ENCODE results near the gene POC1B. TPM values are rescaled to one million over a fixed set of nuclear protein-coding genes. Genes with fewer than 3 reads are reported as not detected.

POC1B gene
- total RNA-seq, 4 donors from 2014 or later = 19.6 to 22.4 (median 20.0) TPM

DNA sequence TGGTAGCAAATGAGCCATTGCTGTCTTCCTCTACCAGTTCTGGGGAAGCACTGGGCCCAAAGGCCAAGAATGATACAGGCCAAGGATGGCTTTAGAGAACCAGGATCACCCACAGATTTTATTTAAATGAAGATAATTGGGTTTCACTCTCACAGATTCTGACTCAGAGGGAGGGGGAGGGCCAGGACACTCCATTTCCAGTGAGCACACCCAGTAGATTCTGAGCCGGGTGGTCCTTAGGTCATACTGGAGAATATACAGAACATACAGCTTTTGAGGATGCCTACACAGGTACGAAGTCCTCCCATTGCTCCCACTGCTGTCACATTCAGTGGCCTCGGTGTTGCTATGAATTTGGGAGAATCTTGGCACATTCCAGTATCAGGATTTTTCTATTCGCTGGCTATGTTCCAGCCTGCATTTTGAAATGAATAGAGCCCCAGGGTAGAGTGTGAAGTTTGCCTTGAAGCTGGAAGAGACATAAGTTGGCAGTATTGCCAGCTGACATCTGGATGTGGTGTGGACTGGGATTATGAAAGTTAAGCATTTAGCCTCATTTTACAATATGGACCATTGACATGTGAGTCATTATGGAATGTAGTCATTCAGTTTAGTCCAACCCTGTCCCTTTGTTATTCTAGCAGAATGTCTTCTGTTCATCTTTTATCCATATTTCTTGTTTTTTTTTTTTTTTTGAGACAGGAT, 45.8 kb upstream of the POC1B start:
- H3K36me3 ChIP-seq = no peaks in the 10 kb centered on the region
- H3K9me3 ChIP-seq = no peaks in the 10 kb centered on the region
- H3K27ac ChIP-seq (replicated peaks in 1 of 4) = no peak overlapping the region
- peaks cover 0 to 4% (median 0%) of the 10 kb centered on the region in 4 donors for H3K4me1 ChIP-seq
- DNase-seq (ENCODE audit: extremely low spot score) = no peak
- WGBS = 93% methylated on average over 4 of the region's 4 CpGs
- TF ChIP-seq POLR2A (IDR thresholded peaks at IDR 0.05; ENCODE audit: low read depth) (no peak), POLR2AphosphoS5 (IDR thresholded peaks at IDR 0.05) (no peak), EP300 (IDR thresholded peaks at IDR 0.05) (no peak)
- no peaks in the 10 kb centered on the region for H3K27me3 ChIP-seq
- intact Hi-C loops (cut with DNase I) = no loop called here
- H3K4me3 ChIP-seq = no peak overlapping the region

DNA sequence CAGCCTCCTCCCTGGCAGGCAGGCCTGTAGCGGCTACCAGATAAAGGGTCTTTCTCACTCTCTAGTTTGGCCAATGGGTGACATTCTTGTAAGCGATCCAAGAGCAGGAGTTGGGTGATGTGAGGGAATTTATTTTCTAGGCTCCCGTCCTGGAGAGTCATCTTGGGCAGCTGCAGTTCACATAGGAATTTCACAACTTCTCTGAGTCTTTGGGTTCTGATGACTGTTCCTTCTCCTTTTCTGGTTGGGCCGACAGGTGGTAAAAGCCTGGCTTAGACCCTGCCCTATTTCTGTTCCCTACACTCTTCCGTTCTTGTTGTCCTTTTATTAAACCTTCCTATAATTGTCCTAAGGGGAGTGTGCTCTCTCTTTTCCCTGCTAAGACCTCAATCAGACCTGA, 42.6 kb upstream of the POC1B start:
- DNase-seq (ENCODE audit: extremely low spot score) = peak; percentile 12
- Histone ChIP-seq H3K9me3 (no peaks in the 10 kb centered on the region), H3K36me3 (no peaks in the 10 kb centered on the region), H3K27me3 (no peaks in the 10 kb centered on the region), H3K4me3 (no peak overlapping the region), H3K4me1 (no peaks in the 10 kb centered on the region), H3K27ac (replicated peaks in 1 of 4) (no peak overlapping the region)
- intact Hi-C loops (cut with DNase I) = no loop called here
- WGBS = 74% methylated on average over 5 of the region's 5 CpGs
- TF ChIP-seq POLR2A (IDR thresholded peaks at IDR 0.05; ENCODE audit: low read depth) (no peak), EP300 (IDR thresholded peaks at IDR 0.05) (no peak), POLR2AphosphoS5 (IDR thresholded peaks at IDR 0.05) (no peak)
- TF ChIP-seq, protein P1, sequence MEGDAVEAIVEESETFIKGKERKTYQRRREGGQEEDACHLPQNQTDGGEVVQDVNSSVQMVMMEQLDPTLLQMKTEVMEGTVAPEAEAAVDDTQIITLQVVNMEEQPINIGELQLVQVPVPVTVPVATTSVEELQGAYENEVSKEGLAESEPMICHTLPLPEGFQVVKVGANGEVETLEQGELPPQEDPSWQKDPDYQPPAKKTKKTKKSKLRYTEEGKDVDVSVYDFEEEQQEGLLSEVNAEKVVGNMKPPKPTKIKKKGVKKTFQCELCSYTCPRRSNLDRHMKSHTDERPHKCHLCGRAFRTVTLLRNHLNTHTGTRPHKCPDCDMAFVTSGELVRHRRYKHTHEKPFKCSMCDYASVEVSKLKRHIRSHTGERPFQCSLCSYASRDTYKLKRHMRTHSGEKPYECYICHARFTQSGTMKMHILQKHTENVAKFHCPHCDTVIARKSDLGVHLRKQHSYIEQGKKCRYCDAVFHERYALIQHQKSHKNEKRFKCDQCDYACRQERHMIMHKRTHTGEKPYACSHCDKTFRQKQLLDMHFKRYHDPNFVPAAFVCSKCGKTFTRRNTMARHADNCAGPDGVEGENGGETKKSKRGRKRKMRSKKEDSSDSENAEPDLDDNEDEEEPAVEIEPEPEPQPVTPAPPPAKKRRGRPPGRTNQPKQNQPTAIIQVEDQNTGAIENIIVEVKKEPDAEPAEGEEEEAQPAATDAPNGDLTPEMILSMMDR (IDR thresholded peaks at IDR 0.05) = no peak

DNA sequence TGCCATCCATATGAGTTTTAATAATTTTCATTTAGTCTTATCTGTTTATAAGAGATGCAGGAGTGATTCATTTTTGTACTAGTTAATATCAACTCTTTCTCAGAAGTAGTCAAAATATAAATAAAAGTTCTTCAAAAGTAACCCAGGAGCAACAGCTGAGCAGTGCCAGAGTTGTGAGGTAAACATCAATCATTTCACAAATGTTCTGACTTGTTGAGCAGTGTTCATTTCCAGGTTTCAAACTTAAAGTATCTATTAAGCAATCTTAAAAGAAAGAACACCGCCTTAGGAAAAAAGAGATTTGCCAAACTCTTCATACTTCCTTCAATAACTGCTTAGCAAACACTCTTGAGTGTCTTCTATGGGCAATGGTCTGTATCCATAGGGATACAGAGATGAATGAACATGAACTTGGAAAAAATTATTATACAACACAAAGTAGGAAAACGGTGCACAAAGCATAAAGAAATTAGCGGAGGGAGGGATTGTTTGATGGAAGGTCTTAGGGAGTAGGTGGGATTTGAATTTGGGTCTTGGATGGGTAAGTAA, 41.9 kb upstream of the POC1B start:
- DNase-seq (ENCODE audit: extremely low spot score) = no peak
- 78% methylated on average over 3 of the region's 3 CpGs for WGBS

DNA sequence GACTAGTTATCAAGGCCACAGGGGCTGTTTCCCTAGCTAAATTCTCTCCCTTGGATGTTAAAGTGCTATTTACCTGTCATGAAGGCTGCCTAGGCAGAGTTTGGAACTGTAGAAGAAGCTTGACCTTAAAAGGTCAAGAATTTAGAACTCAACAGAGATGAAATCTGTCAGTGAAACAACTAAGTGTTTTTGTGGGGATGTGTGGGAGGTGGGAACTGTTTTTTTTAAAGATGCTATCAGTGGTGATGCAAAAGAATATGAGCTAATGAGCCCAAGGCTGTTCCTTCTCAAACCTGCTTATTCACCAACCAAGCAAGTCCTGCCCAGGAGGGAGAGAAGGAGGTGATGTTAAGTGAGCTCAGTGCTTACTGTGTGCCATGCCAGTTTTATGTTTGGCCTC, 40.8 kb upstream of the POC1B start:
- peak; percentile 82 for DNase-seq (ENCODE audit: extremely low spot score)
- TF ChIP-seq, protein P1 (IDR thresholded peaks at IDR 0.05) = no peak
- TF ChIP-seq POLR2A (IDR thresholded peaks at IDR 0.05; ENCODE audit: low read depth) = no peak
- no peak for TF ChIP-seq POLR2AphosphoS5 (IDR thresholded peaks at IDR 0.05)
- no peak for TF ChIP-seq EP300 (IDR thresholded peaks at IDR 0.05)
- Histone ChIP-seq H3K36me3 (no peaks in the 10 kb centered on the region), H3K27me3 (no peaks in the 10 kb centered on the region), H3K4me3 (no peak overlapping the region), H3K4me1 (no peaks in the 10 kb centered on the region), H3K9me3 (no peaks in the 10 kb centered on the region), H3K27ac (replicated peaks in 1 of 4) (no peak overlapping the region)
- intact Hi-C loops (cut with DNase I) = no loop called here

More for the DNA sequence above, 41.9 kb upstream of the POC1B start:
- Histone ChIP-seq H3K4me1 (no peaks in the 10 kb centered on the region), H3K27ac (replicated peaks in 1 of 4) (no peak overlapping the region), H3K4me3 (no peak overlapping the region), H3K9me3 (no peaks in the 10 kb centered on the region), H3K36me3 (no peaks in the 10 kb centered on the region), H3K27me3 (no peaks in the 10 kb centered on the region)
- TF ChIP-seq, protein P1 (IDR thresholded peaks at IDR 0.05) = no peak
- TF ChIP-seq POLR2AphosphoS5 (IDR thresholded peaks at IDR 0.05) (no peak), POLR2A (IDR thresholded peaks at IDR 0.05; ENCODE audit: low read depth) (no peak), EP300 (IDR thresholded peaks at IDR 0.05) (no peak)
- intact Hi-C loops (cut with DNase I) = no loop called here

DNA sequence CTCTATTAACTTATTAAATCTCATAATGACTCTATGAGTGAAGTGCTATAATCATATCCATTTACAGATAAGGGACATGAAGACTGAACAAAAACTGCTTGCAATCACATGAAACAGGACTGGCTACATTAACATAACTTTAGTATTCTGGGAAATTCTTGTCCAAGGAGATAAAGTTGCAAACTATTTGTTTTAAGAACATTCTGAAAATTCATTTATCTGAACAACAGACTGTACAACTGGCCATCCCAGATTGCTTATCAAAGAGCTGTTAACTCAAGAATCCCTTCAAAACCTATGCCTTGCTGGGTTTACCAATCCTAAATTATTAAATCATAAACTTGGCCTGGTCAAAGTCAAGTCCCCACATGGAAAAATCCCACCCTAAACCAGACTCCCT, 39.2 kb upstream of the POC1B start:
- H3K27me3 ChIP-seq = no peaks in the 10 kb centered on the region
- H3K36me3 ChIP-seq = no peaks in the 10 kb centered on the region
- no peaks in the 10 kb centered on the region for H3K4me1 ChIP-seq
- H3K9me3 ChIP-seq = no peaks in the 10 kb centered on the region
- no peak for DNase-seq (ENCODE audit: extremely low spot score)
- intact Hi-C loops (cut with DNase I) = no loop called here
- no peak overlapping the region for H3K27ac ChIP-seq (replicated peaks in 1 of 4)
- no peak for TF ChIP-seq POLR2AphosphoS5 (IDR thresholded peaks at IDR 0.05)
- TF ChIP-seq, protein P1 (IDR thresholded peaks at IDR 0.05) = no peak
- no peak for TF ChIP-seq EP300 (IDR thresholded peaks at IDR 0.05)
- TF ChIP-seq POLR2A (IDR thresholded peaks at IDR 0.05; ENCODE audit: low read depth) = no peak
- H3K4me3 ChIP-seq = no peak overlapping the region

All from esophagus muscularis mucosa (tissue), 4 donors.